HL-60/S4 (cell line): Measurements from ENCODE around the gene CHST13.

Source experiments
- in situ Hi-C: fragments of 300-500 bp; cut with MboI; formaldehyde crosslinking; loops from 2 replicates; pipeline ENCODE4 v1.14.3; 2022; ENCODE audit warnings: low sequenced_read_pairs

The CHST13 gene

DNA sequence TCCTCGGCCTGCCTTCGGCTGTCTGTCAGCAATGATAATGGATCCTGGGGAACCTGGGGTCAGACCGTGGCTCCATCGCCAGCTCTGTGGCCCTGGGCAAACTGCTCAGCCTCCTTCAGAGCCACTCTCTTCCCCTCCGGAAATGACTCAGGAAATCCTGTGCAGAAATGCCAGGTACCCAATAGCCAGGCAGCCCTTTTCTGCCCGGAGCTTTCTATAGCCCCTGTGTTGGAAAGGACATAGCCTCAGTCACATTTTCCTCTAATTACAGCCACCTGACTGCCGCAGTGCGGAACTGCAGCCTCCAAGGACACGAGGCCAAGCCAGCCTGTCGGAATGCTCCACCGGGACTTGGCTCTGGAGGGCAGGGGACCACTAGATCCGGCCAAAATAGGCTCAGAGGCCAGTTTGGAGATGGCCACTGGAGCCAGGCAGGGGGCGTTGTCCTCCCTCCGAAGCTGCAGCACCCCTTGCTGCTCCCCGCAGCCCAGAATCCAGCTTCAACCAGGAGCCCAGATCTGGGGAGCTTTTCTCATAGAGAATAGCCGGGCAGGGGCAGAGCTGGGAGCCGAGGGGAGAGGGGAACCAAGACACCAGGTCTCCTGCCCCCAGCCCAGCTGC, 36.7 kb upstream of the CHST13 start:
- in situ Hi-C loops: no loop called here

DNA sequence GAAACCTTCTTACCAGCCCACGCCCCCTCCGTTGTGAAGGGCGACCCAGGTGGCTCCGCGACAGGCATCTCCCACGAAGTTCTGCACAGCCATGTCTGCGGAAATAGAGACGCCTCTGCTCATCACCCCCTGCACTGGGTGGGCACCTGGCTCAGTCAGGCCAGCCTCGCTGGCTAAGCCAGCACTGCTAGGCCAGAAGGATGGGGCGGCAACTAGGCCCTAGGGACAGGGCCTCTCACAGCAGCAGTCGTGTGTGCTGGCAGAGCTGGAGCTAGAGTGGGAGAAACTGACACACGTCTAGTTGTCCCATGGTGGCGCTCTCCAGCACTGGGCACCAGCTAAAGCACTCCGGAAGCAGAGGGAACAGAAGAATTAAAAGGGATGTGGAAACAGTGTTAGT, 35.8 kb upstream of the CHST13 start:
- in situ Hi-C loops: no loop called here

DNA sequence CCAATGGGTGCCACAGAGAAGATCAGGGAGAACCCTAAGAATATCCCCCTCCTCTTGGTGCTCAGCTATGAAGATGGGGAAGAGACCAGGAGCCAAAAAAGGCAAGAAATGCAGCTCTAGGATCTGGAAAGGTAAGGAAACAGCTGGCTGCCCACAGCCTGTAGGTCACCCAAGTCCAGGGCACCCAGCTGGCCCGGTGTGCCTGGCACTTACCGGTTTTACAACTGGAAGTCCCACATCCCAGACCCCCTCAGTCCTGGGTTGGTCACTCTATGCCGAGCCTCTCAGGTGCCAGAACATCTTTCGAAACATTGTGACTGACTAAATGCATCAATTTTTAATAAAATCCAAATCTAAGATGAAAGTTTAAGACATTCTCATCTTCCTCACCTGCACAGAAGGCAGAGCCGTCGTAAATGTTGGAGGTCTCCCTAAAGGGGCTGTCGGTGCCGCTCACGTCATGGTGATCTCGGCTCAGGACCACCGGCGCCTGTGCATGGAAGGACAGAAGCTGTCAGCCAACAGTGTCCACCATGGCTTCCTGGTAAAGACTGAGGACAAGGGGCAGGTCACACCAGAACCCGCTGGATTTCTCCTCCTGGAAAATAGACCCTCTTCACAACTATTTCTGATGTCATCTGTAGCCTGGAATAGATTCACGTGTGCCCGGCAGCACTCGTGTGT, 34.9 kb upstream of the CHST13 start:
- in situ Hi-C loops: no loop called here

DNA sequence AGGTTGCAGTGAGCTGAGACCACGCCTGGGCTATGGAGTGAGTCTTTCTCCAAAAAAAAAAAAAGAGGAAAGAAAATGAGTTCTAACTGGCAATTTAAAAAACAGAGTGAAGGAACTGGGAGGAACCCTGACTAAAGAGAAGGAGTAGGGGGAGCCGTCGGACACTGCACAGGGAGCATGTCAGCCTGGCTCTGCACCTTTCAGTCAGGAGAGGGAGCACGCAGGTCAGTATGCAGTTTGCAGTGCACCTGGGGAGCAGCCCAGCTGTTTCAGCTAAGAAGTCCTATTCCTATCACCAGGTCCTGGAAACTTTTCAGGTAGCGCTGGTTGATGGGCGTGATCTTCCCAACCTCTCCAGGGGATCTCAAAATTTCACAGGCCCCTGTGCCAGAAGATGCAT, 33.3 kb upstream of the CHST13 start:
- in situ Hi-C loops: no loop called here

DNA sequence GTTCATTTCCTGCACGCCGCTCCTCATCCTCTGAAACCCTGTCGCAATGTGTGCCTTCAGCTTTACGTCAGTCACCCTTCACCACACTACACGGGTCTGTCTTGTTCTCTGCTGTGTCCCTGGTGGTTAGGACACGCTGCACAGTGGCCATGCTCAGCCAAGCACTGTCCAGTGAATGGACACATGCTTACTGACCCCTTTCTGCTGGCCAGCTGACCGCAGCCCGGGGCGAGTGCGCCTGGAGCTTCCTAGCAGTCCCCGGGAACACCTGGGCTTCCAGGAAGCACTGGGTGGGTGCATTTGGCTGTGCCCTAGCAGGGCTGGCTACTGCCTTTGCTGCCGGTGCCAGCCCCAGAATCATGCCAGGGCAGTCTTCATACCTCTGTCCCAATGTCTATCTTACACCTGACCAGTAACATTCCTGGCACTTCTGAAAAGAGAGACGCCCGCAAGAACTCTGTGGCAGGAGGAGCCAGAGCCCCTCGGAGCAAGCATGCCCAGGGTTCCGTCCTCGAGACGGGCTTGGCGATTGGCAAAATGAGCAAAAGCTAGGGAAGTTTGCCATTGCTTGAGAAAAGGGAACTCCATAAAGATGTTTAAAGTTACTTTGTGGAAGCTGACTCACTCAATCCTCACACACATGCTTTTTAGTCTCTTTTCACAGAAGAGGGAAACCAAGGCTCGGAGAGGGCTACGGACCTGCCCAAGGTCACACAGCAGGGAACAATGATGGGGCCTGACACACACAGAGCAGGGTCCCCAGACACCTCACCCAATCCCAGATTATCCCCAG, 32.5 kb upstream of the CHST13 start:
- in situ Hi-C loops: no loop called here

DNA sequence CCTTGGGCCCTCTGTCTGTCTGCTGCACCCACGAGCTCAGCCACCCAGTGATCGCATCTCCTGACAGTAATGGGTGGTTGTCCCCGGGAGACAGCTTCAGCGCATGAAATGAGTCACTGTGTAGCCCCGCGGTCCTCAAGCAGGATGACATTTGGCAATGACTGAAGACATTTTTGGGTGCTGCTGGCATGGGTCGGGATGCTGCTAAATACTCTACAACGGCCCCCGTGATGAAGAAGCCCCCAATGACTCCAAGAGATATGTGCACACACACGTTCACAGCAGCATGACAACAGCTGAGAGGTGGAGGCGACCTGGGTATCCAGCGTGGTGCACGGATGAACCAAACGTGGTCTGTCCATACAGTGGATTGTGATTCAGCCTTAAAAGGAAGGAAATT, 30.9 kb upstream of the CHST13 start:
- in situ Hi-C loops: no loop called here

DNA sequence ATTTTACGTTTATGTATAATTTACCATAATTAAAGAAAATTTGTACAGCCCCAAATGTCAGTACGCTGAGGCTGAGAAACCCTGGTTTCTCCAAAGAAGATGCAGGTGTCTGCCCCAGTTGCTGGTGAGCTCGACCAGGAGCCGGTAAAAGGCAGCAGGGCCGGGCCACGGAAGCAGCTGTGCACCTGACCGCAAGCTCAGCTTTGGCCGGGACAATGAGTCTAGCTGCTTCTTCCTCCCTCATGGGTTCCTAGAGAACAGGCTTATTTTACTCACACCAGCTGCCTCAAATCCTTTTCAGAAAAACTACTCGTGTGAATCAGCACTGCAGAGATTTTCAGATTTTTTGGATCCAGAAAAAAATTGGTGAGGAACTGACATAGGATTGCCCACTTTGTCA, 30.2 kb upstream of the CHST13 start:
- in situ Hi-C loops: no loop called here

DNA sequence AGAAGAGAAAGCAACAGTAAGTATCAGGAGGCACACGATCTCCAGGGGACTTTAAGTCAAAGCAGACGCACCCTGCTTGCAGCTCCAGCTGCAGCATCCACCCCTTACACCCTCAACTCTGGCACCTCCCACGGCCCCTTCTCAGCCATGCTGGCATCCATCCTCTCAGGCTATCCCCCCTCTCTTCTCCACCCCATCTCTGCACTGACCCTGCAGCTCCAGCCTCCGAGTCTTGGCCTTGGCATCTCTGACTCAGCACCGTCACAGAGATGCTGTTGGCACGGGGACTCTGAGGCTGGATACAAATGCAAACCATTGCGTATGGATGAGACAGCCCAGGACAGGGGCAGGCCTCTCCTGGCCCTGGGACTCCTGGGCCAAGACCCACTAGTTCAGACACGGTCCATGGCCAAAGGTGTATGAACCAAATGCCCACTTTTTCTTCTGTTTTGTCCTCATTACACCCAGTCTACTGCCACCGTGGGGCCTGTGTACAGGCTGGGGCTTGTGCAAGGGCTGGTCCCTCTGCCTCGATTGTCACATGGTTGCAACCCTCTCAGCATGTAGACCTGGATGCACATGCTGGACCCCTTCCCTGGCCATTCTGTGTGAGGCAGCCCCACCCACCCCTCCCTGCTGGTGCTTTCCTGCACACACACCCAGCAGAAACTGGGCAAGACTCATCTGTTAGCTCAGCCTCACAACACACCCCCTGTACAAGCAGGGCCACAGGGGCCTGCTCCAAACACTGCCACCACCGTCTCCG, 29.6 kb upstream of the CHST13 start:
- in situ Hi-C loops: no loop called here

DNA sequence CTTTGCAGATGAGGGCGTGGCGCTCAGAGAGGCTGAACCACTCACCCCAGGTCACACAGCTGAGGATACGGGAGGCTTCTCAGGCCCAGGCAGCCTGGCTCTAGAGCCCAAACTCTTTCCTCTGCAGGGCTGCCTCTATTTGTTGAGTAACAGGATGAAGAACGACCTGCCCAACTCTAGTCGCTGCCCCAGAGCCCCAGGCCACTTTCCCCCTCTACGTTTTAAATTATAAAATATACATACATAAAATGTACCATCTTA, 29.1 kb upstream of the CHST13 start:
- in situ Hi-C loops: no loop called here

DNA sequence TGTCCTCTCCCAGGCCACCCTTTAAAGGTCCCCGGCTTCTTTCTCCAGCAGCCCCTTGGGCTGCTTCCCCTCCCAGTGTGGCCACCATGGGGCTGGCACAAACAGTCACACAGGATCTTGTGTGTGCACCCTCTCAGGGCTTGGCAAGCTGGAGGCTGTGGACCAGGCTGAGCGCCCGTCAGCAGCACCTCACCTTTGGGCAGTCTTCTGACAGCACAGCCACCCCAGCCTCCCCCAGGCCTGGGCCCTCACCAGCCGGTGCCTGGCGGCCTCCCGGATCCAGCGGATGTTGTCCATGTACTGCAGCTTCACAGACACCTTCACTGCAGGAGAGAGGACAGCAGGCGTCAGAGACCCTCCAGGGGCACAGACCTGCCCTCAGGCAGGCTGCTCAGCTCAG, 28.2 kb upstream of the CHST13 start:
- in situ Hi-C loops: no loop called here

DNA sequence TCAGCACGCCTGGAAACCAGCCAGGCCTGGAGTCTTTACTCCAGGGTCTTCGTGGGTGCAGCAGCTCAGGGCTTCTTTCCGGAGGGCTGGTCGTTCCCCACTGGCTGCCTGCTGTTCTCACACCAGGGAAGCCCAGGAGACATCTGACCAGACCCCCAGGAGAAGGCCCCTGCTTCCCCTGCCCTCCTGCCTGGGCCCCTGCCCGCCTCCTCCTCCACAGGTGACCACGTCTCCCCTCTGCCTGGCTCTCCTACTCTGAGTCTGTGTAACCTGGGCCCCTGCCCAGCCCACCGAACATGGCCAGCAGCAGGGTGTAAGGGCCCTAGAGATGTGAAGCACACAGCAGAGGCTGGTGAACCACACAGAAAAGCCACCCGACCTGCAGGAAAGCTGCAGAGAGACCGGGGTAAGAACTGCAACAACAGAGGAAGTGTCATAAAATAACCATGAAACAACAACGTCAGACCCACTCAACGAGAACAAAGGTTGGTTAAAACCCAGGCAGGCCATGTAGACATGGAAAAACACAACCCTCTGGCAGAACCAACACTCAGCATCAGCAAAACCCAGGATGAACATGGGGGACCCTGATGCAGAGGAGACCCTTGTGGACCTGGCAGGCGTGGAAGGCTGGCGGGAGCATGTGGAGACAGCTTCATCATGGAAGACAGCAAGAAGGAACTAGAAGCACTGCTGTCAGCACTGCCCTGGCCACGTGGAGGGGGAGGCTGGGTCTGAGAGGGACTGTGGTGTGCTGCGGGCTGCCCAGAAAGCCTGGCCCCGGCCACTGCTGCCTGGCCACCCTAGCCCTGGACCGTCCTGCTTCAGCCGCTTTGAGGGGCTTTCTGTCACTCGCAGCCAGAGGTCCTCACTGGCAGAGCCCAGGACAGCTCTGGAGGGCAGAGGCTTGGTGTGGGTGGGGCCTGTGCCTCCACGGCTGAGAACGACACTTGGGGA, 26.8 kb upstream of the CHST13 start:
- in situ Hi-C loops: no loop called here

DNA sequence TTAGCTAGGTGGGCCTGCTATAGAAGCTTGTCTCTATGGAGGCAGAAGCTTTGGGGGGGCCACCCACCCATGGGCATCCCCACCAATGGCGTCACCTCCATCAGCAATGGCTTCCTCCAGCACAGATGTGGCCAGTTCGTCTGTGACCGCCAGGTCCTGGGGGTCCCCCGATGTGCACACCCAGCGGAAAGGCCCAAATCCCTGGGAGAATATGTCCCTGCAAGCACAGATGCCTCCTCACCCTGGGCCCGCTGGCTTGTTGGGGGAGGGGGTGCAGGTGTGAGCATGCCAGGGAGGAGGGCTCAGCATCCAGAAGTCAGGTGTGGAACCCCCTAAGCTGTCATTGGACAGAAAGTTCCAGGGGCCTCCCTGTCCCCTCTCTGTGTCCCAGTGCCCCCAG, 26.0 kb upstream of the CHST13 start:
- in situ Hi-C loops: no loop called here

DNA sequence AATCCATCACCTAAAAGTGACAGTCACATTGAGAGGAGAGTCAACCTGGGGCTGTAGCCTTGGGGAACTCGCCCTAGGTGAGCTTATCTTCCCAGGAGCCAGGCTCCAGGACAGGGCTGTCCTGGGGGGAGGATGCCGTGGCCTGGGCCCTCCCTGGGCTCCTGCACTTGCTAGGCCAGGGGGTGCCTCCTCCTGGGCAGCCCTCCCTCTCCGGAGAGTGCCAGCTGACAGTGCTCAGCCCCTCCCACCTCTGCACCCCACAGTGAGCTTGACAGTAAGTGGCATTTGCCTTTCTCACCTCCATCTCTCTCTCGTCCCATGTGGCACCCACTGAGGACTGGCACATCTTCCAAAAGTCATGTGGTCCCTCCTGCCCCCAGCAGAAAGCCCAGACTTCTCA, 25.5 kb upstream of the CHST13 start:
- in situ Hi-C loops: no loop called here

DNA sequence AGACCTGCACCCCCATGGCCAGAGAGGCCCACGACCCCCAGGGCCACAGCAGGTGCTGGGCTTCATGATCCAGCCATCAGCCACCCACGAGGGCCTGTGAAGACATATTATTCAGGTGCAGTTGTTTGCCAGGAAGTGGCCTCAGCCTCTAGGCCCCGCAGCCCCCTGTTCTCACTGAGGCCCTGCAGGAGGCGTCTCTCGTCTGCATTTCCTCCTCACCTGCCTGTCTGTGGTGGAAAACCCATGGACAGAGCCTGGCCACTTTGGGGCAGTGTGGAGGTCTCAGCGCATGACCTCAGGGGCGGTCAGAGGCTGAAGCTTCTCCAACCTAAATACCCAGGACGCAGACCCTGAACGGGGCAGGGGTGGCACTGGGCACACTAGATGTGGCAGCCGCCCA, 25.0 kb upstream of the CHST13 start:
- in situ Hi-C loops: no loop called here

DNA sequence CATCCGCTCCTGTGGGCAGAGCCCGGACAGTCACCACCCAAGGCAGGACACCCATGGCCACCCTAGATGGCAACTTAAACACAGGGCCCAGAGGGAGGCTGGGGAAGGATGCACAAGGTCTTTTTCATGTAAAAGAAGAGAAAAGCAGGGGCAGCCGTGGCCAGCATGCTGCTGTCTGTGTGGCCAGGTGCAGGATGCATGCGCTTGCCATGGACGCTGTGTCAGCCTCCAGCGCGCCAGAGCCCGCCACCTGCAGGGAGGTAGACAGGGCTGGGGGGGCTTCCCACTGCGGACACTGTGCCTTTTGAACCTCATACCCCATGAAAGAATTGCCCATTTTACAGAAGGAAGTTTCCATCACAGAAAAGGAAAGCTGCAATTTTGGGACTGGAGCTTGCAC, 24.6 kb upstream of the CHST13 start:
- in situ Hi-C loops: no loop called here

DNA sequence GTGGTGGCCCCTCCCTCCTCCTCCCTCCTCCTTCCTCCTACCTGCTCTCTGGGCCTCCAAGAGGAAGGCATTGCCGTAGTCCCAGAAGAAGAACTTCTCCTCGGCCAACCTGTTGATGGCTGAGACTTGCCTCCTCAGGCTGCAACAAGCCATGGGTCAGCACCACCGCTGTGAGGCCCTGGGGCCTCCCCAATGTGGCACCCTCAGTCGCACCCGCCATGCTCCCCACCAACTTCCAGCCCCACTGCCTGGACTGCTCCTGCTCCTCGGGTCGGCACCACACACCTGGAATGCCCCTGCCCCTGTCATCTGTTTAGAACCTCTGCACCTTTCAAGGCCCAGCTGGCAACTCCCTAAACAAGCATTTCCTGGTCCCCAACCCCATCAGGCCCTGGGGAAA, 23.9 kb upstream of the CHST13 start:
- in situ Hi-C loops: no loop called here

DNA sequence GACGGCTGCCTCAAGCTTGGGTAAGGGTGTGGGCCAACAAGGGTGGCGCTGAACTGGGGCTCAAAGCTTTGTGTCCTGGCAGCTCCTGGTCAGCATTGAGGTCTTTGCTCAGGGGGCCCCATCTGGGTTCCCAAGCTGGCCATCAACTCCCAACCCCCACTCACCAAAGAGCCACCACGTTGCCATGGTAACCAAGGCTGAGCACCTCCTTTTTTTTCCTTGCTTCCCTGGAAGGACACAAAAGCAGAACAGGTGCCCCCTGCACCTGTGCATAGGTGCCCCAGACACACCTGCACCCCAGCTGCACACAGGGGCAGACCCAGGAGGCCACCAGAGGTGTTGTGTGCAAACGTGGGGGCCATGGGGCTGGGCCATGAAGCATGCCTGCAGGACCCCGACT, 22.9 kb upstream of the CHST13 start:
- in situ Hi-C loops: no loop called here

DNA sequence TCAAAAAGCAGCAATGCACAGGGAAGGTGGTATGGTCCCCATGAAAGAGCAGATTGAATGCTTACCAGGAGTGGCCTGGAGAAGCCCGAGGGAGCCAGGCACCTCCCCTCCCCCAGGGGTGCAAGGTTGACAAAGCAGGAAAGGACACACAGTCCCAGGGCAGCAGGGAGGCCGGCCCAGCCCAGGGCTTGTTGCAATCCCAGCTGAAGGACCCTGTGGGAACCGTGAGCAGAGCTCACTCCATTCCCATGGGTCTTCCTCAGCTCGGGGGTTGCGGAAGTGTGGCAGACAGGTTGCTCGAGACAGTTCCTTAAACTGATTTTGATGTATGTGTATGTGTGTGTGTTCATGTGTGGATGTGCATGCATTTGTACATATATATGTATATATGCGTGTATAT, 22.2 kb upstream of the CHST13 start:
- in situ Hi-C loops: no loop called here

DNA sequence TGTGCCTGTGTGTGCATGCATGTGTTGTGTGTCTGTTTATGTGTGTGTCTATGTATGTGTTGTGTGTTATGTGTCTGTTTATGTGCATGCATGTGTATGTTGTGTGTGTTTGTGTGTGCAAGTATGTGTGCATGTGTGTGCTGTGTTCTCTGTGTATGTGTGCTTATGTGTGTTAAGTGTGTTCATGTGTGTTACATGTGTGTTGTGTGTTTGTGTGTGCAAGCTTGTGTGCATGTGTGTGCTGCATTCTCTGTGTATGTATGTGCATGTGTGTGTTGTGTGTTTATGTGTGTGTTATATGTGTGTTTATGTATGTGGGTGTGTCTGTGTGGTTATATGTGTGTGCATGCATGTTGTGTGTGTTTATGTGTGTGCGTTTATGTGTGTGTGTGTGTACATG, 21.3 kb upstream of the CHST13 start:
- in situ Hi-C loops: no loop called here

DNA sequence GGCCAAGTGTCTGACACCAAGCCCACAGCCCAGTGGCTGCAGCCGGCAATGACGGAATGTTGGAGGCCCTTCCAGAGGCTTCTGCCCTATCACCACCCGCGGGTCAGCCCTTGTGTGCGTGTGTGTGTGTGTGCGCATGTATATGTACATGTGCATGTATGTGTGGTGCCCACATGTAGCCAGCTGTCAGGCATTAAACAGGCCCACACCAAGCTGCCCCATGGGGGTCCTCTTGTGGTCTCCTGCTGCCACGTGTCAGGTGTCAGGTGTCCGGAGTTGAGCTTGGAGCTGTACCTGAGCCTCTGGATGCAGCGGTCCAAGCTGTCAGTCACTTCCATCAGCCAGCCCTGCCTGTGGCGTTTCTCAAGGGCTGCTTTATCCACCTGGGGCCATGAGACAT, 20.3 kb upstream of the CHST13 start:
- in situ Hi-C loops: no loop called here

DNA sequence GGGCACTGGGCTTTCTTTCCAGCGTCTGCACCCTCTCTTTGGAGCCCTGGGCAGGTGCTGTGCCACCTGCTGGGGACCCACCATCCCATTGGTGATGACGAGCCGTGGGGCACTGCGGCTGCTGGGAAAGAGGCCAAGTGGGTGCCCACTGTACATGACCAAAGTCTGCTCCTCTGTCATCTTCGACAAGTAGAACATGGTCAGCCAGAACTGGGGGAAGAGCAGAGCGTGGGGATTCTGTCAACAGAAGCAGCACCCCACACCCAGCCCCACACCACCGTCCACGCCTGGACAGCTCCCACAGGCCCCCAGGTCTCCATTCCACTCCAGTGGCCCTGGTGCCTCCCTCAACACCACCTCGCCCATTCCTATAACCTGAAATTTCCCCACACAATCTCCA, 16.1 kb upstream of the CHST13 start:
- in situ Hi-C loops: no loop called here
